HUES48 (cell line): ENCODE measurements around the gene C4BPA.

ENCODE experiments used
- H3K27ac ChIP-seq: one replicate; pipeline ENCODE4 v1.7.0; 2013; ENCODE audit warnings: low read depth, low read length, inconsistent platforms
- H3K27me3 ChIP-seq: 2 replicates; pipeline ENCODE4 v1.6.1; 2013; ENCODE audit warnings: mild to moderate bottlenecking, low read length; ENCODE audit not compliant: control insufficient read depth, insufficient read depth
- H3K36me3 ChIP-seq: 2 replicates; pipeline ENCODE4 v1.6.1; 2013; ENCODE audit warnings: low read length; ENCODE audit not compliant: control insufficient read depth, insufficient read depth
- H3K4me1 ChIP-seq: 2 replicates; pipeline ENCODE4 v1.6.1; 2013; ENCODE audit warnings: mild to moderate bottlenecking, low read length; ENCODE audit not compliant: control insufficient read depth, insufficient read depth
- H3K4me3 ChIP-seq: 2 replicates; pipeline ENCODE4 v1.5.1; 2013; ENCODE audit warnings: mild to moderate bottlenecking, low read depth, low read length
- H3K9ac ChIP-seq: 2 replicates; pipeline ENCODE4 v1.6.1; 2013; ENCODE audit warnings: mild to moderate bottlenecking, low read depth, low read length, moderate library complexity
- H3K9me3 ChIP-seq: 2 replicates; pipeline ENCODE4 v1.6.1; 2013; ENCODE audit warnings: low read length; ENCODE audit not compliant: control insufficient read depth, insufficient read depth

Gene C4BPA

DNA sequence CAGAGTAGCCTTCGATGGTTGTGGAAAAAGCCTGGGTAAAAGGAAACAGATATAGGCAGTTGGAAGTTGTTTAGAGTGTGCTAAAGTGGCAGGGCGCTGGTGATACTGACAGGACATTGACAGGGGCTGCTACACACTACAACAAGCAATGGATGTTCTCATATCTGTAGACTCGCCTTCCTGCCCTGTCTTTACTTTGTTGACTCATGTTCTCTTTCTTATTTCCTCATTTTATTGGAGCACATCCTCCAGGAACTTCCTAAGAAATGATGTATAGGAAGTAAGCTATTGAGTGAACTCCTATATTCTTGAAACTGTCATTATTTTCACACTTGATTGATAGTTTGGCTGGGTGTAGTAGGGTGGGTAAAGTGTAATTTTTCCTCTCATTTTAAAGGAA is 51.0 kb downstream of the C4BPA start:
- no peak overlapping the region for H3K9ac ChIP-seq
- no peaks in the 10 kb centered on the region for H3K4me1 ChIP-seq
- no peaks in the 10 kb centered on the region for H3K27me3 ChIP-seq
- H3K4me3 ChIP-seq, result no peak overlapping the region
- H3K9me3 ChIP-seq, result peaks cover 2% of the 10 kb centered on the region; the same call in 1 of the 2 replicates
- no peaks in the 10 kb centered on the region for H3K36me3 ChIP-seq
- no peak overlapping the region for H3K27ac ChIP-seq

GRCh38 chr1:207156095-207156494 is 52.1 kb downstream of the C4BPA start:
- Histone ChIP-seq H3K4me3 (no peak overlapping the region), H3K27ac (no peak overlapping the region), H3K9ac (no peak overlapping the region), H3K36me3 (no peaks in the 10 kb centered on the region), H3K4me1 (no peaks in the 10 kb centered on the region), H3K9me3 (peaks cover 2% of the 10 kb centered on the region; the same call in 1 of the 2 replicates), H3K27me3 (no peaks in the 10 kb centered on the region)

DNA sequence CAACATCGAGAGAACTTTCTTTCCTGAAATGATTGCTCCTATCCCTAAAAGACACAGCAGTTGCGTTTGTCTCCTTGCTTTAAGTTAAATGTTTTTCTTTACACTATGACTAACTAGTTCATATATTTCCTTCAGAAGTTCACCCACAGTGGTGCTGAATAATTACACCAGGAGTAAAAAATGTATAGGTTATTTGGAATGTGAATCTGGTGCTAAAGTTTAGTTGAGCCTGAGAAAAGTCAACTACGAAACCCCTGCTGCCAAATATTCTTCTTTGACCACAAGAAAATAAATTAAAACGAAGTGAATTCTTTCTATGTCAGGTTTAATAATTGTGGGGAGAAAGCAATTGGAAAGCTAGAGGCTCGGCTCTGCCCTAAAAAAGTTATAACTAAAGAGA is 52.8 kb downstream of the C4BPA start:
- no peak overlapping the region for H3K9ac ChIP-seq
- H3K27ac ChIP-seq, result no peak overlapping the region
- no peaks in the 10 kb centered on the region for H3K4me1 ChIP-seq
- peaks cover 2% of the 10 kb centered on the region; the same call in 1 of the 2 replicates for H3K9me3 ChIP-seq
- no peaks in the 10 kb centered on the region for H3K27me3 ChIP-seq
- H3K4me3 ChIP-seq, result no peak overlapping the region
- no peaks in the 10 kb centered on the region for H3K36me3 ChIP-seq

DNA sequence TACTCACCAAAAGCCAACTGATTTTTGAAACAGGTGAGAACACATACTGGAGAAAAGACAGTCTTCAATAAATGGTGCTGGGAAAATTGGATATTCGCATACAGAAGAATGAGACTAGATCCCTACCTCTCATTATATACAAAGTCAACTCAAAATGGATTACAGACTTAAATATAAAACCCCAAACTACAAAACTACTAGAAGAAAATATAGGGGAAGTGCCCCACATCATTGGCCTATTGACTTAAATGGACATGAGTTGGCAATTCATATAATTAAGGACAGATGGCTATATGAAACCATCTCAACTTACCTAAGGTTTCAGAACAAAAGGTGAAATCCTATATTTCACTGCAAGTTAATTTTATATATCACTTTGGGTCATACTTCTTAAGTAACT is 60.1 kb downstream of the C4BPA start:
- Histone ChIP-seq H3K9me3 (no peaks in the 10 kb centered on the region), H3K36me3 (no peaks in the 10 kb centered on the region), H3K27me3 (no peaks in the 10 kb centered on the region), H3K27ac (no peak overlapping the region), H3K4me3 (no peak overlapping the region), H3K4me1 (no peaks in the 10 kb centered on the region), H3K9ac (no peak overlapping the region)

- Histone ChIP-seq H3K27ac (no peak overlapping the region), H3K4me1 (no peaks in the 10 kb centered on the region), H3K4me3 (no peak overlapping the region), H3K27me3 (no peaks in the 10 kb centered on the region), H3K36me3 (no peaks in the 10 kb centered on the region), H3K9me3 (no peaks in the 10 kb centered on the region), H3K9ac (no peak overlapping the region)
Measured at GRCh38 chr1:207172321-207172720, 68.3 kb downstream of the C4BPA start.

- H3K9ac ChIP-seq, result no peak overlapping the region
- no peaks in the 10 kb centered on the region for H3K4me1 ChIP-seq
- H3K36me3 ChIP-seq, result no peaks in the 10 kb centered on the region
- no peak overlapping the region for H3K4me3 ChIP-seq
- H3K9me3 ChIP-seq, result no peaks in the 10 kb centered on the region
- no peak overlapping the region for H3K27ac ChIP-seq
- no peaks in the 10 kb centered on the region for H3K27me3 ChIP-seq
Measured at GRCh38 chr1:207172885-207173284, 68.9 kb downstream of the C4BPA start.

DNA sequence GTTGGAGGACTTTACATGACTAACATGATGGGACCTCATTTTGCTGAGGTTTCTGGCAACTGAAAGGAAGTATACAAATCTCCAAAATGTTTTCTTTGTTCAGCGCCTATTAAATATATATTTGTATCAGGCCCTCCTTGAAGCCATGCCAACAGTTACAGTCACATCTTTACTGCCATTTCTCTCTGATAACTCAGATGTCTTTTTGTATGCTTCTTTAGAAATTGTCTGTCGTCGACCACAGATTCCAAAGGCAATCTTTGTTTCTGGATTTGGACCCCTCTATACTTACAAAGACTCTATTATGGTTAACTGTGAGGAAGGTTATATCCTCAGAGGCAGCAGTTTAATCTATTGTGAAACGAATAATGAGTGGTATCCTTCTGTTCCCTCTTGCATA is 69.4 kb downstream of the C4BPA start:
- H3K4me3 ChIP-seq, result no peak overlapping the region

DNA sequence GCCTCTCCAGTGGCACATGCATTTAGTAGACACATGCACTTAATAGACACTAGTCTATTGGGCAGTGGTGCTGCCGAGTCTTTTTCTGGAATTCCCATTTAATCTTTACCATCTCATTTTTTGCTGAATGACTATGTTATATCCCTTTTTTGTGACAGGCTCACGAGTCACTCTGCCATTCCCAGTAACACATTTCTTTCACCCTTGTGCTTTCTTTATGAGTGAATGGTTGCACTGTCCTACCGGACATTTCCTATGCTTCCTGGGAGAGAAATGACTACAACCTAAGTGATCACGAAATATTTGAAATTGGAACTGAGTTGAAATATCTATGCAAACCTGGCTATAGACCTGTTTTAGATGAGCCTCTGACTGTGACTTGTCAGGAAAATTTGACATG is 70.9 kb downstream of the C4BPA start:
- no peak overlapping the region for H3K27ac ChIP-seq
- no peak overlapping the region for H3K9ac ChIP-seq
- H3K4me1 ChIP-seq, result no peaks in the 10 kb centered on the region
- no peak overlapping the region for H3K4me3 ChIP-seq
- no peaks in the 10 kb centered on the region for H3K27me3 ChIP-seq
- H3K36me3 ChIP-seq, result no peaks in the 10 kb centered on the region
- no peaks in the 10 kb centered on the region for H3K9me3 ChIP-seq

More for the DNA sequence above, 69.4 kb downstream of the C4BPA start:
- Histone ChIP-seq H3K9me3 (no peaks in the 10 kb centered on the region), H3K27ac (no peak overlapping the region), H3K36me3 (no peaks in the 10 kb centered on the region), H3K4me1 (no peaks in the 10 kb centered on the region), H3K9ac (no peak overlapping the region), H3K27me3 (no peaks in the 10 kb centered on the region)

GRCh38 chr1:207179036-207179435 is 75.0 kb downstream of the C4BPA start:
- Histone ChIP-seq H3K27ac (no peak overlapping the region), H3K9me3 (no peaks in the 10 kb centered on the region), H3K4me3 (no peak overlapping the region), H3K9ac (no peak overlapping the region), H3K36me3 (no peaks in the 10 kb centered on the region), H3K4me1 (no peaks in the 10 kb centered on the region), H3K27me3 (no peaks in the 10 kb centered on the region)

GRCh38 chr1:207181847-207182246 is 77.8 kb downstream of the C4BPA start:
- H3K9ac ChIP-seq, result no peak overlapping the region
- H3K36me3 ChIP-seq, result no peaks in the 10 kb centered on the region
- no peaks in the 10 kb centered on the region for H3K9me3 ChIP-seq
- no peak overlapping the region for H3K4me3 ChIP-seq
- H3K27ac ChIP-seq, result no peak overlapping the region
- H3K4me1 ChIP-seq, result no peaks in the 10 kb centered on the region
- no peaks in the 10 kb centered on the region for H3K27me3 ChIP-seq

DNA sequence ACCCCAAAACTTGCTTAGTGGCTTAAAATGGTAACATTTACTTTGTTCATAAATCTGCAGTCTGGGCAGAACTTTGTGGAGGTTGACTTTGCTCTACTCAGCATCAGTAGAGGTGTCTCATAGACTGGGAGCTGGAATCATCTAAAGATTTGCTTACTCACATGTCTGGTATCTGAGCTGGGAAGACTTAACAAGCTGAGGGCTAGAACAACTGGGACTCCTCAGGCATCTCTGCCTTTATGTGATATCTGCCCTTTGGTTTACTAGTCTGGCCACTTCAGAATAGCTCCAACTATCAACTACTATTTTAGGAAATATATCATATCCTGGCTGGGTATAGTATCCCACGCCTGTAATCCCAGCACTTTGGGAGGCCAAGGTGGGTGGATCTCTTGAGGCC is 82.5 kb downstream of the C4BPA start:
- H3K4me1 ChIP-seq, result no peaks in the 10 kb centered on the region
- no peaks in the 10 kb centered on the region for H3K36me3 ChIP-seq

GRCh38 chr1:207188901-207189300 is 84.9 kb downstream of the C4BPA start:
- no peaks in the 10 kb centered on the region for H3K9me3 ChIP-seq
- H3K4me3 ChIP-seq, result no peak overlapping the region
- H3K9ac ChIP-seq, result no peak overlapping the region
- no peaks in the 10 kb centered on the region for H3K27me3 ChIP-seq
- H3K4me1 ChIP-seq, result no peaks in the 10 kb centered on the region
- H3K36me3 ChIP-seq, result no peaks in the 10 kb centered on the region
- no peak overlapping the region for H3K27ac ChIP-seq

More for the DNA sequence above, 82.5 kb downstream of the C4BPA start:
- no peak overlapping the region for H3K9ac ChIP-seq
- no peak overlapping the region for H3K4me3 ChIP-seq
- no peaks in the 10 kb centered on the region for H3K27me3 ChIP-seq
- no peak overlapping the region for H3K27ac ChIP-seq
- H3K9me3 ChIP-seq, result no peaks in the 10 kb centered on the region
